Endodermal cell (in vitro differentiated cells): ENCODE measurements around the gene AMPD1. TPM values are rescaled to one million over a fixed set of nuclear protein-coding genes. Genes with fewer than 3 reads are reported as not detected.

ENCODE experiments used
- DNase-seq: peaks from one replicate; pipeline ENCODE4 v3.0.0-alpha.2; 2017
- H3K27ac ChIP-seq: 2 replicates; pipeline ENCODE4 v1.5.1; 2013; ENCODE audit warnings: mild to moderate bottlenecking, low read depth, low read length, moderate library complexity
- H3K27me3 ChIP-seq: 2 replicates; pipeline ENCODE4 v1.6.1; 2013; ENCODE audit warnings: mild to moderate bottlenecking, low read length, moderate library complexity; ENCODE audit not compliant: insufficient read depth, control insufficient read depth, poor library complexity, severe bottlenecking
- H3K36me3 ChIP-seq: 2 replicates; pipeline ENCODE4 v1.7.0; 2013; ENCODE audit warnings: mild to moderate bottlenecking, low read length, moderate library complexity; ENCODE audit not compliant: control insufficient read depth, insufficient read depth
- H3K4me1 ChIP-seq: one replicate; pipeline ENCODE4 v1.7.0; 2013; ENCODE audit warnings: low read length; ENCODE audit not compliant: control insufficient read depth, insufficient read depth
- H3K4me3 ChIP-seq: 2 replicates; pipeline ENCODE4 v1.5.1; 2013; ENCODE audit warnings: mild to moderate bottlenecking, low read length, moderate library complexity
- H3K9ac ChIP-seq: 2 replicates; pipeline ENCODE4 v1.6.1; 2013; ENCODE audit warnings: mild to moderate bottlenecking, low read length, moderate library complexity; ENCODE audit not compliant: poor library complexity, severe bottlenecking; ENCODE audit errors: extremely low read depth
- H3K9me3 ChIP-seq: 2 replicates; pipeline ENCODE4 v1.6.1; 2013; ENCODE audit warnings: mild to moderate bottlenecking, low read length, moderate library complexity; ENCODE audit not compliant: control insufficient read depth
- H3K27ac Mint-ChIP-seq: 2 replicates; pipeline ENCODE4 v1.8.0; 2020; ENCODE audit warnings: mixed read lengths
- H3K27me3 Mint-ChIP-seq: 2 replicates; pipeline ENCODE4 v1.8.0; 2021; ENCODE audit warnings: mild to moderate bottlenecking, mixed read lengths; ENCODE audit not compliant: insufficient read depth
- H3K36me3 Mint-ChIP-seq: 2 replicates; pipeline ENCODE4 v1.8.0; 2020; ENCODE audit warnings: low read depth, mixed read lengths
- H3K4me1 Mint-ChIP-seq: 2 replicates; pipeline ENCODE4 v1.8.0; 2020; ENCODE audit warnings: mixed read lengths
- H3K4me3 Mint-ChIP-seq: 2 replicates; pipeline ENCODE4 v1.8.0; 2020; ENCODE audit warnings: mild to moderate bottlenecking, moderate library complexity, mixed read lengths
- H3K9me3 Mint-ChIP-seq: 2 replicates; pipeline ENCODE4 v1.8.0; 2020; ENCODE audit warnings: mild to moderate bottlenecking, mixed read lengths
- WGBS, 2 experiments: methylation state at CpG; one replicate each; pipeline versions ENCODE4 v1.1.5 to v1.1.7; 2013; ENCODE audit warnings: missing lambda C conversion rate in 2 of 2, mixed read lengths in 1 of 2; ENCODE audit not compliant: insufficient coverage in 1 of 2, insufficient read length in 1 of 2; 5-methylcytosine and 5-hydroxymethylcytosine counted together
- total RNA-seq, 2 donors: library from RNA; stranded (reverse); fragmentation: NEBNext Ultra II Directional in 1 of 2; extraction: Animal tissue kit (Norgen Biotek cat#: 25700) in 1 of 2; gene quantifications; 2 replicates in 1 of 2; 3 replicates in 1 of 2; pipeline ENCODE4 v1.2.1, GENCODE V29; 2021
- TF ChIP-seq, protein P1 (sequence below): fragments of 200-600 bp; sonication (generic); conservative IDR thresholded peaks from 2 replicates; pipeline ENCODE4 v1.5.0; 2021; ENCODE audit warnings: antibody characterized with exemption, mild to moderate bottlenecking

AMPD1 gene
- total RNA-seq, 2 donors from 2014 or later = not detected

DNA sequence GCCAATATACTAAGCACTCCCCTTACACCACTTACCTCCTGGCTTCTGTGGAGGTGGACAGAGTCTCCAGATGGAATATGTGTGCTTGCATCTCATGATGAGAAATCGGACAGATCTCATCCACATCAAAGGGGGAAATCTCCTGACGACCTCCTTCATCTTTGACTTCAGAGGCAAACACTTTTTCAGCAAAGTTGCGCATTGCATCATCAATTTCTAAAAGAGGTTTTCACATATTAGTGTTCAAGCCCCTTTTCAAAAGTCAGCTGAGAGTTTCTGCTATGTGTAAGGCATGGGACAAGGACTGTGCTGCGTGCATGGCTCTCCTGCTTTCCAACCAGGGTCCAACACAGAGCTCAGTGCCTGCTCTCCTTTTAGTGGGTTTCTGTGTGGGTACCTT, 6.8 kb downstream of the AMPD1 start:
- Histone ChIP-seq H3K9me3 (no peaks in the 10 kb centered on the region), H3K27me3 (peaks cover 32% of the 10 kb centered on the region), H3K27ac (no peak overlapping the region), H3K36me3 (no peaks in the 10 kb centered on the region), H3K9ac (no peak overlapping the region), H3K4me1 (no peaks in the 10 kb centered on the region), H3K4me3 (no peak overlapping the region)
- H3K9me3 Mint-ChIP-seq = no peaks in the 10 kb centered on the region
- no peak overlapping the region for H3K4me3 Mint-ChIP-seq
- DNase-seq = no peak
- peaks cover 49% of the 10 kb centered on the region for H3K27me3 Mint-ChIP-seq
- H3K4me1 Mint-ChIP-seq = peaks cover 5% of the 10 kb centered on the region
- H3K27ac Mint-ChIP-seq = no peak overlapping the region
- 86 to 88% methylated on average over 4 of the region's 4 CpGs for WGBS, 2 experiments
- H3K36me3 Mint-ChIP-seq = no peaks in the 10 kb centered on the region
- TF ChIP-seq, protein P1, sequence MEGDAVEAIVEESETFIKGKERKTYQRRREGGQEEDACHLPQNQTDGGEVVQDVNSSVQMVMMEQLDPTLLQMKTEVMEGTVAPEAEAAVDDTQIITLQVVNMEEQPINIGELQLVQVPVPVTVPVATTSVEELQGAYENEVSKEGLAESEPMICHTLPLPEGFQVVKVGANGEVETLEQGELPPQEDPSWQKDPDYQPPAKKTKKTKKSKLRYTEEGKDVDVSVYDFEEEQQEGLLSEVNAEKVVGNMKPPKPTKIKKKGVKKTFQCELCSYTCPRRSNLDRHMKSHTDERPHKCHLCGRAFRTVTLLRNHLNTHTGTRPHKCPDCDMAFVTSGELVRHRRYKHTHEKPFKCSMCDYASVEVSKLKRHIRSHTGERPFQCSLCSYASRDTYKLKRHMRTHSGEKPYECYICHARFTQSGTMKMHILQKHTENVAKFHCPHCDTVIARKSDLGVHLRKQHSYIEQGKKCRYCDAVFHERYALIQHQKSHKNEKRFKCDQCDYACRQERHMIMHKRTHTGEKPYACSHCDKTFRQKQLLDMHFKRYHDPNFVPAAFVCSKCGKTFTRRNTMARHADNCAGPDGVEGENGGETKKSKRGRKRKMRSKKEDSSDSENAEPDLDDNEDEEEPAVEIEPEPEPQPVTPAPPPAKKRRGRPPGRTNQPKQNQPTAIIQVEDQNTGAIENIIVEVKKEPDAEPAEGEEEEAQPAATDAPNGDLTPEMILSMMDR = no peak

DNA sequence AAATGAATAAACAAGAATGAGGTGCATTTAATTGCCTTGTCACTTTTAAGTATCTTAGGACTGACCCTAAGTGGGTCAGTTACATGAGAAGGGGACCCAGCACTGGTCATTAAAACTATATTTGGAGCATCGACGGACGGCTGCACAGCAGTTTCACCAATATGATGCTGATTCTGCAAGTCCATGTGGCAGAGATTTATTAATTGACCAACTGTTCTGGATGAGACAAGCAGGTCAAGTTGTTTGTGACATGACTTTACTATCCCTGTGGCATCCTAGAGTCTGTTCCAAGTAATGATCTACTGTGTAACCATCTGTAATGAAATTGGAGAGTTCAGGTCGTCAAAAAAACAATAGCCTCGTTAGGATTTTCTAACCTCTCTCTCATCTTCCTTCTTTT, 9.5 kb downstream of the AMPD1 start:
- TF ChIP-seq, protein P1 = no peak
- Histone ChIP-seq H3K27ac (no peak overlapping the region), H3K9ac (no peak overlapping the region), H3K4me3 (no peak overlapping the region), H3K4me1 (no peaks in the 10 kb centered on the region), H3K36me3 (no peaks in the 10 kb centered on the region), H3K27me3 (peaks cover 32% of the 10 kb centered on the region), H3K9me3 (no peaks in the 10 kb centered on the region)
- H3K36me3 Mint-ChIP-seq = no peaks in the 10 kb centered on the region
- no peaks in the 10 kb centered on the region for H3K9me3 Mint-ChIP-seq
- H3K4me1 Mint-ChIP-seq = peaks cover 5% of the 10 kb centered on the region
- H3K4me3 Mint-ChIP-seq = no peak overlapping the region
- no peak for DNase-seq
- H3K27me3 Mint-ChIP-seq = peaks cover 46% of the 10 kb centered on the region
- 90 to 91% methylated on average over 5 of the region's 5 CpGs for WGBS, 2 experiments
- no peak overlapping the region for H3K27ac Mint-ChIP-seq

DNA sequence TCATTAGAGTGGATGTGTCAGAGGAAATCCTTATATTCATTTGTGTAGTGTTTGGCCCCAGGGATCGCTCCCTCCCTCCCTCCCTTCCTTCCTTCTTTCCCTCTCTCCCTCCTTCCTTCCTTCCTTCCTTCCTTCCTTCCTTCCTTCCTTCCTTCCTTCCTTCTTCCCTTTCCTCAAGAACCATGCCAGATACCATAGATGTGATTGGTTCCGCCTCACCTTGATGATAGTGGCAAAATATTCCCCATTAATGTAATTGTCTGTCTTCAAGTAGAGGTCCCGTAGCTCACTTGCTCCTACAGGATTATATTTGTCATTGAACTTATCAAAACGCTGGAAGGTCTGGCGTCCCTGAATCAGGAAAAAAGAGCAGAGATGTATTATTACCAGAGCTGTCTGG, 17.7 kb downstream of the AMPD1 start:
- H3K9ac ChIP-seq = no peak overlapping the region
- no peaks in the 10 kb centered on the region for H3K4me1 ChIP-seq
- peaks cover 47% of the 10 kb centered on the region for H3K27me3 Mint-ChIP-seq
- H3K9me3 Mint-ChIP-seq = no peaks in the 10 kb centered on the region
- WGBS, 2 experiments = 81 to 96% methylated on average over 4 to 5 of the region's 5 CpGs
- no peak overlapping the region for H3K4me3 ChIP-seq
- no peak overlapping the region for H3K27ac Mint-ChIP-seq
- H3K27me3 ChIP-seq = peaks cover 63% of the 10 kb centered on the region
- TF ChIP-seq, protein P1 = no peak
- H3K36me3 Mint-ChIP-seq = no peaks in the 10 kb centered on the region
- no peak overlapping the region for H3K27ac ChIP-seq
- H3K36me3 ChIP-seq = no peaks in the 10 kb centered on the region
- H3K4me1 Mint-ChIP-seq = peaks cover 2% of the 10 kb centered on the region
- no peak for DNase-seq
- no peak overlapping the region for H3K4me3 Mint-ChIP-seq
- no peaks in the 10 kb centered on the region for H3K9me3 ChIP-seq
